Neuronal stem cell (in vitro differentiated cells): ENCODE measurements around the gene CHML.

Source experiments
- DNase-seq: peaks from one replicate; pipeline ENCODE4 v3.0.0-alpha.2; 2013; ENCODE audit warnings: low spot score
- H2AFZ ChIP-seq: one replicate; pipeline ENCODE4 v1.6.1; 2013; ENCODE audit warnings: mild to moderate bottlenecking, low read length, inconsistent platforms
- H2AK5ac ChIP-seq: 2 replicates; pipeline ENCODE4 v1.6.1; 2013; ENCODE audit warnings: low read depth, mild to moderate bottlenecking, inconsistent platforms, low read length, moderate library complexity, mixed read lengths
- H2BK120ac ChIP-seq: 2 replicates; pipeline ENCODE4 v1.6.1; 2013; ENCODE audit warnings: low read depth, mild to moderate bottlenecking, inconsistent platforms, low read length, moderate library complexity, mixed read lengths
- H2BK12ac ChIP-seq: one replicate; pipeline ENCODE4 v1.6.1; 2013; ENCODE audit warnings: low read length, inconsistent platforms
- H2BK15ac ChIP-seq: 2 replicates; pipeline ENCODE4 v1.6.1; 2013; ENCODE audit warnings: mild to moderate bottlenecking, low read length, inconsistent platforms, mixed read lengths
- H2BK5ac ChIP-seq: one replicate; pipeline ENCODE4 v1.6.1; 2013; ENCODE audit warnings: inconsistent platforms, mild to moderate bottlenecking, low read length, moderate library complexity
- H3K14ac ChIP-seq: one replicate; pipeline ENCODE4 v1.6.1; 2013; ENCODE audit warnings: low read length, inconsistent platforms
- H3K18ac ChIP-seq: 2 replicates; pipeline ENCODE4 v1.6.1; 2013; ENCODE audit warnings: low read length, inconsistent platforms
- H3K23ac ChIP-seq: 2 replicates; pipeline ENCODE4 v1.6.1; 2013; ENCODE audit warnings: low read depth, mild to moderate bottlenecking, mixed read lengths, low read length, inconsistent platforms; ENCODE audit not compliant: poor library complexity
- H3K27ac ChIP-seq: replicated peaks from 3 replicates; pipeline ENCODE4 v1.5.1; 2013; ENCODE audit warnings: low read length, inconsistent platforms
- H3K27me3 ChIP-seq, 3 experiments: 2 replicates each; pipeline ENCODE4 v1.6.1; 2013; ENCODE audit warnings: low read length in 3 of 3, mild to moderate bottlenecking in 2 of 3, inconsistent platforms in 1 of 3, low read depth in 1 of 3, mixed read lengths in 1 of 3, moderate library complexity in 1 of 3; ENCODE audit not compliant: control insufficient read depth in 3 of 3, insufficient read depth in 3 of 3
- H3K36me3 ChIP-seq, 2 donors: replicated peaks in 1 of 2; 2 replicates each; pipeline ENCODE4 v1.6.1; 2013; ENCODE audit warnings: low read length in 2 of 2; ENCODE audit not compliant: control insufficient read depth in 2 of 2, insufficient read depth in 2 of 2
- H3K4ac ChIP-seq: 2 replicates; pipeline ENCODE4 v1.6.1; 2013; ENCODE audit warnings: inconsistent platforms, mild to moderate bottlenecking, low read length, moderate library complexity
- H3K4me1 ChIP-seq, 2 donors: 1 replicate in 1 of 2; 2 replicates in 1 of 2; pipeline ENCODE4 v1.6.1; 2013; ENCODE audit warnings: low read length in 2 of 2, low read depth in 1 of 2; ENCODE audit not compliant: control insufficient read depth in 2 of 2, insufficient read depth in 1 of 2
- H3K4me2 ChIP-seq: one replicate; pipeline ENCODE4 v1.6.1; 2013; ENCODE audit warnings: mild to moderate bottlenecking, low read length, inconsistent platforms; ENCODE audit not compliant: insufficient read depth, poor library complexity, severe bottlenecking
- H3K4me3 ChIP-seq, 2 donors: 2 replicates each; pipeline ENCODE4 v1.5.1; 2013; ENCODE audit warnings: low read length in 2 of 2, mild to moderate bottlenecking in 2 of 2, inconsistent platforms in 1 of 2, moderate library complexity in 1 of 2
- H3K79me1 ChIP-seq: one replicate; pipeline ENCODE4 v1.6.1; 2013; ENCODE audit warnings: low read depth, mild to moderate bottlenecking, inconsistent platforms, low read length, moderate library complexity
- H3K9ac ChIP-seq: one replicate; pipeline ENCODE4 v1.6.1; 2013; ENCODE audit warnings: mild to moderate bottlenecking, low read depth, low read length, inconsistent platforms; ENCODE audit not compliant: poor library complexity
- H3K9me3 ChIP-seq, 2 donors: replicated peaks in 1 of 2; 2 replicates each; pipeline versions ENCODE3 to v1.6.1; 2013; ENCODE audit warnings: low read length in 2 of 2, mild to moderate bottlenecking in 2 of 2, inconsistent platforms in 1 of 2, low read depth in 1 of 2, mixed read lengths in 1 of 2, moderate library complexity in 1 of 2; ENCODE audit not compliant: control insufficient read depth in 2 of 2, insufficient read depth in 1 of 2
- H4K8ac ChIP-seq: one replicate; pipeline ENCODE4 v1.6.1; 2013; ENCODE audit warnings: low read depth, mild to moderate bottlenecking, inconsistent platforms, low read length, moderate library complexity
- H4K91ac ChIP-seq: one replicate; pipeline ENCODE4 v1.6.1; 2013; ENCODE audit warnings: low read length, low read depth, mild to moderate bottlenecking, inconsistent platforms; ENCODE audit not compliant: poor library complexity
- WGBS, 2 donors: extraction: QIAGEN DNeasy Blood & Tissue Kit; methylation state at CpG; one replicate each; pipeline ENCODE4 v1.1.7; 2013; ENCODE audit warnings: missing lambda C conversion rate in 2 of 2, mixed read lengths in 1 of 2; ENCODE audit not compliant: insufficient read length in 2 of 2, insufficient replicate concordance in 1 of 2; ENCODE audit errors: extremely low coverage in 2 of 2; 5-methylcytosine and 5-hydroxymethylcytosine counted together

The CHML gene

DNA sequence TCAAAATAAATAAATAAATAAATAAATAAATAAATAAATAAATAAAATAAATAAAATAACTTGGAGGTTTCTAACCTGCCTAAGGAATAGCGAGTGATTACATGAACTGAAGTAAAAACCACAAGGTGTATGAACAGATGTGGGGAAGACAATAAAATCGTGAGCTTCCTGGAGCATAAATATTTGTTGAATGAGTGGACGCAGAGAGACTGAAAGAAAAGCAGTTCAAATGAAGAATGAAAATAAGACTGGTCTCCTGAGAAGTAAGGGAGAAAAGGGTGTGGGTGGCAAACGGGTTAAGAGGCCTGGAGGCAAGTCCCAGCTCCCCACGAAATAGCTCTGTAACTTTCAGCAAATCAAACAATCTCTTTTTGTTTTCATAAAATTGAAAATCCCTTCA is 33.6 kb downstream of the CHML start:
- Histone ChIP-seq H2BK5ac (no peak overlapping the region), H3K18ac (no peak overlapping the region)

DNA sequence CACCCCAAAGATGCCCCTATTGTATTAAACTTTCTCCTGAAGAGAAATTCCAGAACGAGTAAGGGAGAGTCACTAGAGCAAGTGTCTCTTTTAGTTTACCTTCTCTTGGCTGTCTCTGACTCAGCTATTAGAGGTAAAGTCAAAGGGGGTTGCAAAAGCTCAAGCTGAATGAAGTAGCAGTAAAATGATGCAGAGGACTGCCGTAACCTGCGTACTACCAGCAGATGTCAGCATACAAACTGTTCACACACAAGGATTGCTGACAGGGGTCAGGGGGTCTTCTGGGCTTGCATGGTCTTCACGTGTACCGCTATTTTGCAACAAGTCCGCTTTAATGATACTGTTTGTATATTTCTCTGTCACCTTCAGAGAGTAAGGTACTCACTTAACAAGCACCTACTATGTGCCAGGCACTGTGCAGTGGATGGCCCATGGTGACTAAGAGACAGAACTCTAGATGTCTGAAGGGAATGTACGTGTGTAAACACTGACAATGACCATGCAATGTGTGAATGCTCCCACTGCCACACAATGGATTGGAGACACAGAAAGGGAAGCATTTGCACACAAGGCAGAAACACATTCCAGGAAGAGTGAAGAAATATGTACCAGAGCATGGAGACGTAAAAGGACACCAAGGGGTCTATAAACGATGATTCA is 34.9 kb downstream of the CHML start:
- H3K4me2 ChIP-seq: no peak overlapping the region
- no peak overlapping the region for H2BK15ac ChIP-seq
- H4K91ac ChIP-seq: no peak overlapping the region
- no peak overlapping the region for H2BK12ac ChIP-seq
- no peak overlapping the region for H4K8ac ChIP-seq
- no peak overlapping the region for H3K27ac ChIP-seq
- no peaks in the 10 kb centered on the region for H3K4me1 ChIP-seq
- no peak overlapping the region for H2BK120ac ChIP-seq
- no peak overlapping the region for H3K4me3 ChIP-seq
- H3K4ac ChIP-seq: no peak overlapping the region
- no peak overlapping the region for H3K9ac ChIP-seq
- H3K36me3 ChIP-seq: peaks cover 0 to 4% of the 10 kb centered on the region in 2 donors
- no CpG with 5 or more reads among the region's 9 CpGs for WGBS, 2 donors
- no peak overlapping the region for H2AFZ ChIP-seq
- H2AK5ac ChIP-seq: no peak overlapping the region
- H3K27me3 ChIP-seq: no peaks in the 10 kb centered on the region
- no peak overlapping the region for H3K14ac ChIP-seq
- H3K9me3 ChIP-seq: no peaks in the 10 kb centered on the region
- DNase-seq: no peak
- H3K23ac ChIP-seq: no peak overlapping the region
- H3K79me1 ChIP-seq: no peaks in the 10 kb centered on the region
- no peak overlapping the region for H2BK5ac ChIP-seq
- H3K18ac ChIP-seq: no peak overlapping the region

More for the DNA sequence above, 33.6 kb downstream of the CHML start:
- no peak for DNase-seq
- no peak overlapping the region for H2AFZ ChIP-seq
- H2BK12ac ChIP-seq: no peak overlapping the region
- no peak overlapping the region for H3K23ac ChIP-seq
- WGBS, 2 donors: no CpG with 5 or more reads among the region's 5 CpGs
- H2BK120ac ChIP-seq: no peak overlapping the region
- no peak overlapping the region for H3K27ac ChIP-seq
- H4K8ac ChIP-seq: no peak overlapping the region
- H3K4me1 ChIP-seq: no peaks in the 10 kb centered on the region
- H3K4ac ChIP-seq: no peak overlapping the region
- H3K4me2 ChIP-seq: no peak overlapping the region
- no peaks in the 10 kb centered on the region for H3K79me1 ChIP-seq
- H3K27me3 ChIP-seq: no peaks in the 10 kb centered on the region
- H3K36me3 ChIP-seq: peaks cover 0 to 2% of the 10 kb centered on the region in 2 donors
- H3K4me3 ChIP-seq: no peak overlapping the region
- no peak overlapping the region for H3K9ac ChIP-seq
- peaks cover 0 to 5% of the 10 kb centered on the region in 2 donors for H3K9me3 ChIP-seq
- H2BK15ac ChIP-seq: no peak overlapping the region
- H2AK5ac ChIP-seq: no peak overlapping the region
- no peak overlapping the region for H4K91ac ChIP-seq
- H3K14ac ChIP-seq: no peak overlapping the region

DNA sequence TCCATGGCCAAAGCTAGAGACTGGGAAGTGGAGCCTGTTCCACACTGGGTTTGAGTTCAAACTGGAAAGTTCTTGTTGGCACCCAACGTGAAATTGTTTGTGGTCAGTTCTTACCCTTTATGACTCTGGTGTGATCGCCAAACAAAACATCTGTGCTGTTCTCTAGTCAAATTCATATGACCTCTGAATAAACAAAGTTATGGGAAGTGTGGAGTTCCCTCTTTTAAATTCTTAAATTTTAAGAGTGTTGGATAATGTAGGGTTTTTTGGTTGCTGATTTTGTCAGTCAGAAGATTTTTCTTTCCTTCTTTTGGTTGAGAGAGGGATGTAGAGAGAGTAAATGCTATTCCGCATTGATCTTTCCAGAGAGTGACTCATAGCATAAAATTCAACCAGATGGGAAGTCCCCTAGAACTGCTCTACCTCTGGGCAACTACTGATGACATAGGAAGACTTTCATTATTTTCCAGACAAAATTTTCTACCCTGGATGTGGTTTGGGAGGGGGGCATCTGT is 36.4 kb downstream of the CHML start:
- H3K9ac ChIP-seq: no peak overlapping the region

DNA sequence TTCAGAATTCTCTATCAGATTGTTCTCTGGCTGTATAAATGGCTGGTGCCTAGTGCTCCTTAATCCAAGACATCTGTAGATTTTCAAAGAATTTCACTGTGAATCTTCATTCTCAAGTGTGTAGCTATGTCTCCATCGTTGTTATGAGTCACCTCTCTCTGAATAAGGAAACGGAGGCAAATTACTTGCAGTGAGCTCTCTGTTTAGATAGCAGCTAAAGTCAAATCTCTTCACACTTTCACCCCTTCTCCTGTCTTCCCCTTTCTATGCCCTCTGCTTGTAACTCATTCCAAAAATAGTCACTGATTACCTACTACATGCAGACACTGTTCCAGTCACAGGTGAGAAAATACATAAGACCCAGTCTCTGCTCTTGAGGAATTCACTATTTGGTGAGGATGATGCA is 39.7 kb downstream of the CHML start:
- Histone ChIP-seq H3K4me2 (no peak overlapping the region), H2AFZ (no peak overlapping the region), H2BK120ac (no peak overlapping the region), H3K4ac (no peak overlapping the region), H3K4me1 (no peaks in the 10 kb centered on the region), H3K9me3 (no peaks in the 10 kb centered on the region), H2BK5ac (no peak overlapping the region), H2BK15ac (no peak overlapping the region), H3K27me3 (no peaks in the 10 kb centered on the region), H3K18ac (no peak overlapping the region), H3K79me1 (no peaks in the 10 kb centered on the region), H2AK5ac (no peak overlapping the region), H3K9ac (no peak overlapping the region), H3K27ac (no peak overlapping the region), H3K4me3 (no peak overlapping the region), H2BK12ac (no peak overlapping the region), H4K91ac (no peak overlapping the region), H3K36me3 (peaks cover 2 to 8% of the 10 kb centered on the region in 2 donors), H3K23ac (no peak overlapping the region), H4K8ac (no peak overlapping the region), H3K14ac (no peak overlapping the region)
- DNase-seq: no peak
- no CpG with 5 or more reads among the region's 2 CpGs for WGBS, 2 donors

More for the DNA sequence above, 36.4 kb downstream of the CHML start:
- no peak overlapping the region for H3K27ac ChIP-seq
- no peak for DNase-seq
- no CpG with 5 or more reads among the region's 3 CpGs for WGBS, 2 donors
- no peak overlapping the region for H2BK5ac ChIP-seq
- no peaks in the 10 kb centered on the region for H3K27me3 ChIP-seq
- no peak overlapping the region for H3K4me2 ChIP-seq
- H2AK5ac ChIP-seq: no peak overlapping the region
- H4K8ac ChIP-seq: no peak overlapping the region
- no peak overlapping the region for H2BK12ac ChIP-seq
- no peak overlapping the region for H4K91ac ChIP-seq
- no peak overlapping the region for H2BK15ac ChIP-seq
- H2BK120ac ChIP-seq: no peak overlapping the region
- no peaks in the 10 kb centered on the region for H3K9me3 ChIP-seq
- H3K23ac ChIP-seq: no peak overlapping the region
- H3K4ac ChIP-seq: no peak overlapping the region
- peaks cover 0 to 2% of the 10 kb centered on the region in 2 donors for H3K36me3 ChIP-seq
- no peak overlapping the region for H3K18ac ChIP-seq
- H3K4me3 ChIP-seq: no peak overlapping the region
- H2AFZ ChIP-seq: no peak overlapping the region
- H3K14ac ChIP-seq: no peak overlapping the region
- H3K4me1 ChIP-seq: no peaks in the 10 kb centered on the region
- no peaks in the 10 kb centered on the region for H3K79me1 ChIP-seq
